Bone marrow (tissue), 2 donors: ENCODE results near the gene SOX15.

Source experiments
- DNase-seq, 2 donors: peaks; one replicate each; lab custom pipeline; 2025; lab: John Stamatoyannopoulos, UW

SOX15 gene

GRCh38 chr17:7577327-7578199 is 12.3 kb downstream of the SOX15 start:
- no peak for DNase-seq

DNA sequence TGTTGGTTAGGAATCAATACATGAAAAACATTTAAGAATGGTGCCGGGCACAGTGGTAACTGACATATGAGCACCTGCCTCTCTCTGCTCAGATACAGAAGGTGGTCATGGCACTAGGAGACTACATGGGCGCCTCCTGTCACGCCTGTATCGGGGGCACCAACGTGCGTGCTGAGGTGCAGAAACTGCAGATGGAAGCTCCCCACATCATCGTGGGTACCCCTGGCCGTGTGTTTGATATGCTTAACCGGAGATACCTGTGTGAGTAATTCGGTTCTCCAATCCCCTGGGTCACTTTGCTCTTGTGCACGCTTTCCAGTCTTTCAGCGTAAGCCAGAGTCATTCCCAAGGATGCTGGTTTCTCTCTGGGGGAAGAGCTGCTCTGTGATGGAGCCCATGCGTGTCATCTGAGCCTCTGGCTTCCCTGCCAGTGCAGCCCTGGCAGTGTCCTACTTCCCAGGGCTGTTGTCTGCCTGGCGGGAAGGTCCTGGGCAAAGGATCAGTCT is 13.4 kb downstream of the SOX15 start:
- no peak for DNase-seq

- no peak for DNase-seq
Measured at GRCh38 chr17:7575959-7576358, 13.9 kb downstream of the SOX15 start.

GRCh38 chr17:7575481-7575883 is 14.4 kb downstream of the SOX15 start:
- no peak for DNase-seq

DNA sequence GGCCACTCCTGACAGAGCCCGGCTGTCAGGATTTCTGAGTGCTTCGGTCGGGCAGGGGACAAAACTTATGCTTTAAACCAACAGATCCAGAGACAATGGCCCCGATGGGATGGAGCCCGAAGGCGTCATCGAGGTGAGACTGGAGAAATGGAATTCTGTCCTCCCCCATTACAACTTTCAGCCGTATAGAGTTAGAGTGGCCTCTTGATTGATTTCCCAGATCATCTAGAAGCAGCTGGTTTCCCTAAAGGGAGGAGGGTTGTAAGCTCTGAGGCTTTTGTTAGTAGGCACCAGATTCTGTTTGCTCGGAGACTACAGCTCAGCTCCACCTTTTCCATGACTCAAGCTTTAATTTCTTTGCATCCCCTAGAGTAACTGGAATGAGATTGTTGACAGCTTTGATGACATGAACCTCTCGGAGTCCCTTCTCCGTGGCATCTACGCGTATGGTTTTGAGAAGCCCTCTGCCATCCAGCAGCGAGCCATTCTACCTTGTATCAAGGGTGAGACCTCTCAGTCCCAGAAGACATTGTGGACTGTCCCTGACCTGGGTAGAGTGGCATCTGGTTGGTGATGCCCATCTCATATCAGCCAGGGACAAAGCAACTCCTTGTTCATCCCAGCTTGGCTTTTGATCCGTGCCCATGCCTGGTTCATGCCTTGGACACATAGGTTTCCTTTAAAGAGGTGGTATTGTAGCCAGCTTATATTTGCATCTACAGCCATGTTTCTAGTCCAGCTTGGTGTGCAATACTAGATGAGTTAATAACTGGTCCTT is 15.5 kb downstream of the SOX15 start:
- no peak for DNase-seq

DNA sequence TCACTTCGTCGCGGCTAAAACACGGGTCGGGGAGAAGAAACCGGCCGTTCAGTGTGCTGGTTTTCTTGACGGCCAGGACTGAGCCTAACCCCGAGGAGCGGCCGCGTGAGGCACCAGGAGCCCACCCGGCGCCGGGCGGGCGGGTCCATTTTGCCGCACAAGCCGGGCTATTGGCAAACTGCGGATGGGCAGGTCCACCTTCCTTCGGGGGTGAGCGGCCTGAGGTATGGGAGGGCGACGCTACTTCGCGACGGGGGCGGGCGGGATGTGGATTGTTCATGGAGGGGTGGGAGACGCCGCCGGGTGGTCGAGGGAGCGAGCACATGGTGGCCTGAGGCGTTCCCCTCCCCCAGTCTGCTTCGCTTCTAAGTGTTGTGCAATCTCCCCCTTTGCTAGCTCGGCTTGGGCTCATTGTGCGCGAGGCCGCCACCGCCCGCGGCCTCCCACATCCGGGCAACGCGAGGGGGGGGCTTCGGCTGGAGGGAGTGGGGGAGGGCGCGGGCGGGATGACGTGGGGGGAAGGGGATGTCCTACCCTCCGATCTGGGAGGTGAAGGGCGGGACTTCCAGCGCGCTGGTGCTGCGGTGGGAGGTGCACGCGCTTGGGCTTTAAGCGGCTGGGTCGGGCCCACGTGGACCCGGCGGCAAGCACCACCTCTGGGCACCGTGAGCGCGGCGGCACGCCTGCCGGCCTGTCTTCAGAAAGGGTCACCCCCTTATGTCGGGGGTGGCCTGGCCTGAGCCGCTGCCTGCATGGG is 16.4 kb downstream of the SOX15 start:
- DNase-seq: peak; percentile 77 to 87

DNA sequence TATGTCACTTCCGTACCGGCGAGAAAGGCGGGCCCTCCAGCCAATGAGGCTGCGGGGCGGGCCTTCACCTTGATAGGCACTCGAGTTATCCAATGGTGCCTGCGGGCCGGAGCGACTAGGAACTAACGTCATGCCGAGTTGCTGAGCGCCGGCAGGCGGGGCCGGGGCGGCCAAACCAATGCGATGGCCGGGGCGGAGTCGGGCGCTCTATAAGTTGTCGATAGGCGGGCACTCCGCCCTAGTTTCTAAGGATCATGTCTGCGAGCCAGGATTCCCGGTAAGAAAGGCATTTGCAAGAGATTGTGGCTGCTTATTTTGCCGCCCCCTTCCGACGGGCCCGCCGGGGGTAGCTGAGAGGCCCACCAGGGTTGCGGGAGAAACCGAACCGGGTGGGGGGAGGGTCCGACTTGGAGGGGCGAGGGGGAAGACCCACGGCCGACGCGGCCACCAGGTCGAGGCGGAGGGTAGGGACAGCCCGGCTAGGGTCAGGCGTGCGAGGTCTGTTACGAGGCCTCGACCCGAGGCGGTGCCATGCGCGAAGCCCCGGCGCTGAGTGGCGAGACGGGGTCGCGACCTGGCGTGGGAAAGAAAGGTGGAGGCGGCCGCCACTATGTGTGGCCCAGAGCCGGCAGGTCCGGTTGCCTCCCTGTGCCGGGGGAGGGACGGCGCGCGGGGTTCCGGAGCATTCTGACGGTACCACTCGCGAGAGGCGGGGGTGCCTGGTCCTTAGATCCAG is 17.1 kb downstream of the SOX15 start:
- peak; percentile 91 to 100 for DNase-seq

- no peak for DNase-seq
Measured at GRCh38 chr17:7572338-7572587, 17.6 kb downstream of the SOX15 start.

DNA sequence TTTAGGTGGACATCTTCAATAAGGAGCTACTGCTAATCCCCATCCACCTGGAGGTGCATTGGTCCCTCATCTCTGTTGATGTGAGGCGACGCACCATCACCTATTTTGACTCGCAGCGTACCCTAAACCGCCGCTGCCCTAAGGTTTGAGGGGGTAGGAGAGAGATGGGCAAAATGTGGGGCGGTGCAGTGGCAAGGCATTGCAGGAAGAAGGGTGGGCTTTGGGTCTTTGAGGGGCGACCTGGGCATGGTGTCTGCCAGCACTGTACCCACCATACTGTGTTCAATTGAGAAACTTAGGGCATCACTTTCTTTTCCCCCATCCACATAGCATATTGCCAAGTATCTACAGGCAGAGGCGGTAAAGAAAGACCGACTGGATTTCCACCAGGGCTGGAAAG is 19.5 kb downstream of the SOX15 start:
- no peak for DNase-seq

DNA sequence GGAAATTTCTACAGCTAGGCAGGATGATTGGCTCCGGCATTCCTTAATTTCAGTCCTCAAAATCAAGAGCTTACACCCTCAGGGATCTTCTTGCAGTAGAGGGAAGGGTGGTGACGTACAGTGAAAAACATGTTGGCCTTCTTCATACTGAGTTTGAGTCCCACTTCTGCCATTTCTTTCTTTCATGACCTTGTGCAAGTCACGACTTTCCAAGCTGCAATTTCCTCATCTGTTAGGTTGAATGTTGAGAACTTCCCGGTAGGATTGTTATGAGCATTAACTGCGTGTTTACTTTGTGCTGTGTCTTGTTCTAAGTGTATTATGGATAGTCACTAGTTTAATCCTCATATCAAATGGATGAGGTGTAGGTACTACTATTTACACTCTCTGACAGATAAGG is 20.3 kb downstream of the SOX15 start:
- no peak for DNase-seq

- DNase-seq: no peak
Measured at GRCh38 chr17:7563115-7563869, 26.6 kb downstream of the SOX15 start.

GRCh38 chr17:7562208-7562605 is 27.7 kb downstream of the SOX15 start:
- no peak for DNase-seq

GRCh38 chr17:7561589-7562207 is 28.2 kb downstream of the SOX15 start, which contains the start of gene SENP3:
Gene SENP3 (plus strand): TSS chr17:7561919. CDS start chr17:7563077, 1,158 bp downstream.
- peak; percentile 55 to 79 for DNase-seq

GRCh38 chr17:7561028-7561575 is 28.8 kb downstream of the SOX15 start:
- peak; percentile 60 to 84 for DNase-seq

GRCh38 chr17:7560172-7561027 is 29.5 kb downstream of the SOX15 start:
- peak in 1 of 2 donors; percentile 37 for DNase-seq

DNA sequence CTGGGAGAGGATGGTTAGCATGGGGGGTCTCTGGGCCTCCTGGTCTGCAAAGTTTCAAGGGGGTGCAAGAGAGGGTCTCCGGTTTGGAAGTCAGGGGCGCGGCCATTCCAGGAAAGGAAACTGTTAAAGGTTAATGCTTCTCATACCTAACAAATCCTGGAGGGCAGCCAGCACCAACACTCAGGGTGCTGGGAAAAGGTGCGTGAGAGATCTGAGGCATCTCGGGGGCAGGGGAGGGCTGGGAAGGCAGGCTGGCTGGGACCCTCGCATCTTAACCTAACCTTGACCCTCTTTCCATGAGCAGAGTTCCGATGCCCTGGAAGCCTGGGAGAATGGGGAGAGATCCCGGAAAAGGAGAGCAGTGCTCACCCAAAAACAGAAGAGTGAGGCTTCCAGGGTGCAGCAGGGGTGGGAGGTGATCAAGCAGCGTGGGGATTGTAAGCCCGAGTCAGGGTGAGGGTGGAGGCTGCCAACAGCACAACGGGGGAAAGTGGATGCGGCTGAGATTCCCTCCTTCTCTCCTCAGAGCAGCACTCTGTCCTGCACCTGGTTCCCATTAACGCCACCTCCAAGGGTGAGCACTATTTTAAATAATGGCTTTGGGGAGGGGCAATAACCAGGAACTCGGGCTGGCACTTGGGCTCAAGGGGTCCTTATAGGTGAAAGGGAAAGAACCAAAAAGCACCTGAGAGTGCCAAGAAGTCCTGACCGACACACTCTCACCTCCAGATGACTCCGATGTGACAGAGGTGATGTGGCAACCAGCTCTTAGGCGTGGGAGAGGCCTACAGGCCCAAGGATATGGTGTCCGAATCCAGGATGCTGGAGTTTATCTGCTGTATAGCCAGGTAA is 30.3 kb downstream of the SOX15 start:
- DNase-seq: no peak

DNA sequence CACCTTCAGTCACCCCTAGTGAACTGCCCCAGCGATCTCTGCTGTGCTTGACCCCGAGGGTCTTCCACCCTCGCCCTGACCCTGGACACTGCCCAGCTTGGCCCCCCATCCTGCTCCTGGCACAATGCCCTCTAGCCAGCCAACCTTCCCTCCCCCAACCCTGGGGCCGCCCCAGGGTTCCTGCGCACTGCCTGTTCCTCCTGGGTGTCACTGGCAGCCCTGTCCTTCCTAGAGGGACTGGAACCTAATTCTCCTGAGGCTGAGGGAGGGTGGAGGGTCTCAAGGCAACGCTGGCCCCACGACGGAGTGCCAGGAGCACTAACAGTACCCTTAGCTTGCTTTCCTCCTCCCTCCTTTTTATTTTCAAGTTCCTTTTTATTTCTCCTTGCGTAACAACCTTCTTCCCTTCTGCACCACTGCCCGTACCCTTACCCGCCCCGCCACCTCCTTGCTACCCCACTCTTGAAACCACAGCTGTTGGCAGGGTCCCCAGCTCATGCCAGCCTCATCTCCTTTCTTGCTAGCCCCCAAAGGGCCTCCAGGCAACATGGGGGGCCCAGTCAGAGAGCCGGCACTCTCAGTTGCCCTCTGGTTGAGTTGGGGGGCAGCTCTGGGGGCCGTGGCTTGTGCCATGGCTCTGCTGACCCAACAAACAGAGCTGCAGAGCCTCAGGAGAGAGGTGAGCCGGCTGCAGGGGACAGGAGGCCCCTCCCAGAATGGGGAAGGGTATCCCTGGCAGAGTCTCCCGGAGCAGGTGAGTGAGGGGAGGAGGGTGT is 31.2 kb downstream of the SOX15 start, which contains the start of gene TNFSF13:
Gene TNFSF13, plus strand, starts transcription at position 207 of the 776 bp plus-strand sequence. Its CDS starts 290 bp downstream, at position 497.
- DNase-seq: peak; percentile 61 to 62
